Caco-2 (cell line): ENCODE measurements around the gene NT5DC1. TPM values are rescaled to one million over a fixed set of nuclear protein-coding genes. Genes with fewer than 3 reads are reported as not detected.

Source experiments
- BruUV-seq: library from RNA; stranded (reverse); fragments of 400-500 nt; replicated peaks from 2 replicates; lab custom pipeline; 2021; lab: Mats Ljungman, UMichigan
- CTCF ChIA-PET: fragments of 300-600 bp; sonication (Branson Sonifier 250); formaldehyde crosslinking; loops from one replicate; lab custom pipeline; 2022; ENCODE audit warnings: antibody characterized with exemption; lab: Charles Lee
- POLR2A ChIA-PET: fragments of 300-600 bp; sonication (Branson Sonifier 250); formaldehyde crosslinking; loops from one replicate; lab custom pipeline; 2022; ENCODE audit warnings: antibody characterized with exemption; lab: Charles Lee
- DNase-seq, 2 experiments: peaks; one replicate each; pipeline versions ENCODE4 v3.0.0 to v3.0.0-alpha.2; 2020 to 2022
- H3K27me3 ChIP-seq: replicated peaks from 2 replicates; pipeline ENCODE4 v1.6.0; 2011; ENCODE audit warnings: low read length; ENCODE audit not compliant: control insufficient read depth, insufficient read depth
- H3K36me3 ChIP-seq: 2 replicates; pipeline ENCODE4 v1.5.1; 2011; ENCODE audit warnings: low read length; ENCODE audit not compliant: control insufficient read depth, insufficient read depth
- H3K4me1 ChIP-seq: fragments of 250-450 bp; sonication (Bioruptor Pico); 2 replicates; pipeline ENCODE4 v1.5.1; 2020; ENCODE audit warnings: mild to moderate bottlenecking
- H3K4me3 ChIP-seq: 2 replicates; pipeline ENCODE4 v1.5.1; 2011; ENCODE audit warnings: low read depth, mild to moderate bottlenecking, control low read depth, low read length
- H3K9me3 ChIP-seq: fragments of 250-450 bp; sonication (Bioruptor Pico); 2 replicates; pipeline ENCODE4 v1.5.1; 2020; ENCODE audit warnings: mild to moderate bottlenecking, moderate library complexity
- H3K27ac Mint-ChIP-seq: one replicate; pipeline ENCODE4 v1.8.0; 2022; ENCODE audit warnings: mixed read lengths; ENCODE audit not compliant: unreplicated experiment
- H3K27me3 Mint-ChIP-seq: one replicate; pipeline ENCODE4 v1.8.0; 2022; ENCODE audit warnings: mixed read lengths; ENCODE audit not compliant: insufficient read depth, unreplicated experiment
- H3K36me3 Mint-ChIP-seq: one replicate; pipeline ENCODE4 v1.8.0; 2022; ENCODE audit warnings: mild to moderate bottlenecking, mixed read lengths; ENCODE audit not compliant: insufficient read depth, unreplicated experiment
- H3K4me1 Mint-ChIP-seq: one replicate; pipeline ENCODE4 v1.8.0; 2022; ENCODE audit warnings: low read depth, mixed read lengths; ENCODE audit not compliant: unreplicated experiment
- H3K4me3 Mint-ChIP-seq: one replicate; pipeline ENCODE4 v1.8.0; 2022; ENCODE audit warnings: mild to moderate bottlenecking, moderate library complexity, mixed read lengths; ENCODE audit not compliant: unreplicated experiment
- H3K9me3 Mint-ChIP-seq: one replicate; pipeline ENCODE4 v1.8.0; 2022; ENCODE audit warnings: mixed read lengths; ENCODE audit not compliant: unreplicated experiment
- intact Hi-C: fragments of 100-400 bp; cut with micrococcal nuclease; formaldehyde crosslinking; loops from one replicate; pipeline ENCODE4 v1.10.0; 2022; ENCODE audit not compliant: unreplicated experiment
- total RNA-seq: library from RNA; stranded (reverse); gene quantifications from 2 replicates; pipeline ENCODE4 v1.2.3, GENCODE V29; 2022
- TF ChIP-seq, protein P1 (sequence below), 2 experiments: fragments of 200-600 bp in 1 of 2; IDR thresholded peaks; 1 replicate in 1 of 2; 2 replicates in 1 of 2; pipeline versions ENCODE4 v1.5.1 to v1.8.0; 2011 to 2022; ENCODE audit warnings: antibody characterized with exemption in 1 of 2, control low read depth in 1 of 2, inconsistent platforms in 1 of 2, low read depth in 1 of 2, low read length in 1 of 2, mild to moderate bottlenecking in 1 of 2, moderate library complexity in 1 of 2; ENCODE audit not compliant: insufficient read depth in 1 of 2, severe bottlenecking in 1 of 2, unreplicated experiment in 1 of 2

The NT5DC1 gene
- total RNA-seq, 1 experiment from 2014 or later = 54.3 TPM

DNA sequence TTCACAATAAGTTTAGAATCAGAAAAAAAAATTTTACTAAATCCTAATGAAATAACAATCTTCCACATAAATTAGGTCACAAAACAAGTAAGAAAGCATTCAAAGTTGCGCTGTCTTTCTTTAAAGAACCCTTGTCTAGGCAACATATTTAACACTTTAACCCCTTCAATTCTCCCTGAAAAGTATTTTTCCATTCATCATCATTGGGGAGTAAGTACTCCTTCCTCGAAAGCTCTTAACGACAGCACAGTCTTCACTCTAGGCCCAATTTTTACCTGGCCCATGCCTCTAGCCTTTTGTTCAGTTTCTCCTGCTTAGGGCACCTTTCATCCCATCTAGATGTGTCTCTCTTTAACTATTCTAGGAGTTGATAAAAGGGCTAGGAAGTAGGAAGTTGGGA lies 176.5 kb downstream of the NT5DC1 start:
- Histone ChIP-seq H3K27me3 (no peaks in the 10 kb centered on the region), H3K36me3 (no peaks in the 10 kb centered on the region; the same call in 1 of the 2 replicates), H3K4me3 (peak overlapping the region; percentile 12; the same call in 1 of the 2 replicates), H3K4me1 (peaks cover 18% of the 10 kb centered on the region), H3K9me3 (no peaks in the 10 kb centered on the region)
- Mint-ChIP-seq H3K36me3 (peaks cover 57% of the 10 kb centered on the region), H3K9me3 (no peaks in the 10 kb centered on the region), H3K27ac (no peak overlapping the region), H3K27me3 (no peaks in the 10 kb centered on the region), H3K4me1 (peaks cover 24% of the 10 kb centered on the region), H3K4me3 (peak overlapping the region; percentile 90)
- DNase-seq = no peak
- BruUV-seq = no TSS peak
- POLR2A ChIA-PET = no interaction called here
- intact Hi-C loops = no loop called here
- CTCF ChIA-PET = no interaction called here
- TF ChIP-seq, protein P1, sequence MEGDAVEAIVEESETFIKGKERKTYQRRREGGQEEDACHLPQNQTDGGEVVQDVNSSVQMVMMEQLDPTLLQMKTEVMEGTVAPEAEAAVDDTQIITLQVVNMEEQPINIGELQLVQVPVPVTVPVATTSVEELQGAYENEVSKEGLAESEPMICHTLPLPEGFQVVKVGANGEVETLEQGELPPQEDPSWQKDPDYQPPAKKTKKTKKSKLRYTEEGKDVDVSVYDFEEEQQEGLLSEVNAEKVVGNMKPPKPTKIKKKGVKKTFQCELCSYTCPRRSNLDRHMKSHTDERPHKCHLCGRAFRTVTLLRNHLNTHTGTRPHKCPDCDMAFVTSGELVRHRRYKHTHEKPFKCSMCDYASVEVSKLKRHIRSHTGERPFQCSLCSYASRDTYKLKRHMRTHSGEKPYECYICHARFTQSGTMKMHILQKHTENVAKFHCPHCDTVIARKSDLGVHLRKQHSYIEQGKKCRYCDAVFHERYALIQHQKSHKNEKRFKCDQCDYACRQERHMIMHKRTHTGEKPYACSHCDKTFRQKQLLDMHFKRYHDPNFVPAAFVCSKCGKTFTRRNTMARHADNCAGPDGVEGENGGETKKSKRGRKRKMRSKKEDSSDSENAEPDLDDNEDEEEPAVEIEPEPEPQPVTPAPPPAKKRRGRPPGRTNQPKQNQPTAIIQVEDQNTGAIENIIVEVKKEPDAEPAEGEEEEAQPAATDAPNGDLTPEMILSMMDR (IDR thresholded peaks at IDR 0.05; ENCODE audit: insufficient read depth in 1 of 2, low read depth in 1 of 2, low read length in 1 of 2, severe bottlenecking in 1 of 2, unreplicated experiment in 1 of 2) = no peak

DNA sequence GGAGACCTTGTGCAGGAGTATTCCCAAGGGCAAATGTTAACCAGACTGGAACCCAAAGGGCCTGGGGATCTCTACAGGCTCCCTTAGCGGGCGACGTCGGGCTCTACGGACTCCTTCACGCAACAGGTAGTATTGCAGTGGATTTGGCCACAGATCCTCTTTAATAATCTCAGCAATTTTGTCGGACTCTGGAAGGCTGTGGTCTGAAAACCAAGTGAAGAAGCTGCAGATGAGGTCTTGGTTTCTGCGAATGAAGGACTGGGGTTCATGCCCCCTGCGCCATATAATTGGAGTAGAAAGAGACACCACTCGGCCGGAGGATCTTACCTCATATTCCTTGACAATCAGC lies 177.8 kb downstream of the NT5DC1 start:
- Histone ChIP-seq H3K27me3 (no peaks in the 10 kb centered on the region), H3K9me3 (no peaks in the 10 kb centered on the region), H3K4me3 (peak overlapping the region; percentile 58), H3K36me3 (no peaks in the 10 kb centered on the region; the same call in 1 of the 2 replicates), H3K4me1 (peaks cover 18% of the 10 kb centered on the region)
- DNase-seq = no peak
- peaks cover 53% of the 10 kb centered on the region for H3K36me3 Mint-ChIP-seq
- no peaks in the 10 kb centered on the region for H3K9me3 Mint-ChIP-seq
- no peaks in the 10 kb centered on the region for H3K27me3 Mint-ChIP-seq
- TF ChIP-seq, protein P1 (IDR thresholded peaks at IDR 0.05; ENCODE audit: insufficient read depth in 1 of 2, low read depth in 1 of 2, low read length in 1 of 2, severe bottlenecking in 1 of 2, unreplicated experiment in 1 of 2) = no peak
- POLR2A ChIA-PET = no interaction called here
- no TSS peak for BruUV-seq
- intact Hi-C loops = loop anchor here (2.0 kb wide), 2 partner anchors 24 to 292 kb away; partner anchors contain the start of genes RWDD1 and TSPYL4
- peak overlapping the region; percentile 87 for H3K27ac Mint-ChIP-seq
- CTCF ChIA-PET = interaction anchor here (1.2 kb wide), 1 partner anchor 10 kb away, joined by 3 read pairs; no protein-coding TSS in a partner anchor
- H3K4me1 Mint-ChIP-seq = peaks cover 24% of the 10 kb centered on the region
- H3K4me3 Mint-ChIP-seq = peak overlapping the region; percentile 90

GRCh38 chr6:116278854-116279231 lies 178.2 kb downstream of the NT5DC1 start:
- Histone ChIP-seq H3K4me3 (peak overlapping the region; percentile 58), H3K27me3 (no peaks in the 10 kb centered on the region), H3K9me3 (no peaks in the 10 kb centered on the region), H3K4me1 (peaks cover 18% of the 10 kb centered on the region), H3K36me3 (no peaks in the 10 kb centered on the region; the same call in 1 of the 2 replicates)
- Mint-ChIP-seq H3K27me3 (no peaks in the 10 kb centered on the region), H3K4me3 (peak overlapping the region; percentile 90), H3K9me3 (no peaks in the 10 kb centered on the region), H3K4me1 (peaks cover 24% of the 10 kb centered on the region), H3K27ac (peak overlapping the region; percentile 87), H3K36me3 (peaks cover 49% of the 10 kb centered on the region)
- TF ChIP-seq, protein P1 (IDR thresholded peaks at IDR 0.05; ENCODE audit: insufficient read depth in 1 of 2, low read depth in 1 of 2, low read length in 1 of 2, severe bottlenecking in 1 of 2, unreplicated experiment in 1 of 2) = no peak
- ChIA-PET POLR2A (interaction anchor here (1.2 to 1.3 kb wide), 2 partner anchors 25 to 61 kb away, joined by 4 to 6 read pairs; partner anchors contain the start of gene TSPYL4), CTCF (interaction anchor here (1.2 kb wide), 1 partner anchor 11 kb away, joined by 3 read pairs; no protein-coding TSS in a partner anchor)
- BruUV-seq = TSS peak; percentile 44
- intact Hi-C loops = loop anchor here (2.0 kb wide), 2 partner anchors 24 to 292 kb away; partner anchors contain the start of genes RWDD1 and TSPYL4
- DNase-seq = no peak
